IMR-90 (cell line): ENCODE measurements around the gene C14orf93. TPM values are rescaled to one million over a fixed set of nuclear protein-coding genes. Genes with fewer than 3 reads are reported as not detected.

Source experiments
- CTCF ChIP-seq: conservative IDR thresholded peaks from 2 replicates; pipeline ENCODE4 v1.5.1; 2012; ENCODE audit warnings: mild to moderate bottlenecking, low read depth, low read length, improper control_type of control experiment
- polyA plus RNA-seq, 3 experiments: library from polyadenylated mRNA; depleted of rRNA; stranded (reverse); fragments of >200 nt; gene quantifications; 2 replicates each; pipeline ENCODE4 v1.2.3, GENCODE V29; 2012; ENCODE audit warnings: low replicate concordance in 1 of 3
- total RNA-seq: library from RNA; depleted of rRNA; stranded (reverse); fragments of >200 nt; gene quantifications from 2 replicates; pipeline ENCODE4 v1.2.3, GENCODE V29; 2012

The C14orf93 gene
- total and polyA plus RNA-seq, 2 of the 4 experiments (the other 2 are of a cell fraction), result 5.4 to 5.7 TPM

- no peak for TF ChIP-seq CTCF
Observed at GRCh38 chr14:22996768-22997654, 12.9 kb downstream of the C14orf93 start (continued).
